Islet of Langerhans (tissue), 1 donor: ENCODE results near the gene PAX3.

Experiments used
- FAIRE-seq: peaks from one replicate; lab custom pipeline; 2011; peaks lifted over from hg19 to GRCh38; lab: Jason Lieb, UNC

The PAX3 gene

GRCh38 chr2:222269132-222269531 lies 29.7 kb downstream of the PAX3 start:
- no peak for FAIRE-seq

GRCh38 chr2:222268311-222268990 lies 30.3 kb downstream of the PAX3 start:
- no peak for FAIRE-seq

- no peak for FAIRE-seq
These were observed 33.9 kb downstream of the PAX3 start for GRCh38 chr2:222264791-222265320.

- FAIRE-seq, result no peak
These were observed 37.3 kb downstream of the PAX3 start for GRCh38 chr2:222261504-222261903.

- FAIRE-seq, result no peak
These were observed 41.2 kb downstream of the PAX3 start for GRCh38 chr2:222257645-222258044.

GRCh38 chr2:222256250-222256649 lies 42.5 kb downstream of the PAX3 start:
- no peak for FAIRE-seq

- no peak for FAIRE-seq
These were observed 43.7 kb downstream of the PAX3 start for GRCh38 chr2:222255090-222255489.

GRCh38 chr2:222250313-222250712 lies 48.5 kb downstream of the PAX3 start:
- no peak for FAIRE-seq

- no peak for FAIRE-seq
These were observed 49.4 kb downstream of the PAX3 start for GRCh38 chr2:222249444-222249843.

GRCh38 chr2:222248818-222249217 lies 50.0 kb downstream of the PAX3 start:
- FAIRE-seq, result no peak

GRCh38 chr2:222248256-222248655 lies 50.5 kb downstream of the PAX3 start:
- FAIRE-seq, result no peak

- FAIRE-seq, result no peak
These were observed 56.3 kb downstream of the PAX3 start for GRCh38 chr2:222242532-222242931.

GRCh38 chr2:222241128-222241870 lies 57.5 kb downstream of the PAX3 start:
- no peak for FAIRE-seq

GRCh38 chr2:222240676-222241049 lies 58.1 kb downstream of the PAX3 start:
- FAIRE-seq, result no peak

- no peak for FAIRE-seq
These were observed 58.7 kb downstream of the PAX3 start for GRCh38 chr2:222239945-222240675.

GRCh38 chr2:222239091-222239490 lies 59.7 kb downstream of the PAX3 start:
- FAIRE-seq, result no peak

GRCh38 chr2:222238072-222238471 lies 60.7 kb downstream of the PAX3 start:
- FAIRE-seq, result no peak

- FAIRE-seq, result no peak
These were observed 66.0 kb downstream of the PAX3 start for GRCh38 chr2:222232839-222233238.

GRCh38 chr2:222232372-222232771 lies 66.4 kb downstream of the PAX3 start:
- no peak for FAIRE-seq

GRCh38 chr2:222228054-222228453 lies 70.7 kb downstream of the PAX3 start:
- FAIRE-seq, result no peak

GRCh38 chr2:222218786-222219185 lies 80.0 kb downstream of the PAX3 start:
- FAIRE-seq, result no peak

GRCh38 chr2:222217712-222218111 lies 81.1 kb downstream of the PAX3 start:
- FAIRE-seq, result no peak

- FAIRE-seq, result no peak
These were observed 83.9 kb downstream of the PAX3 start for GRCh38 chr2:222214885-222215284.
